WTC11 (cell line): Measurements from ENCODE around the gene FOXN3. TPM values are rescaled to one million over a fixed set of nuclear protein-coding genes. Genes with fewer than 3 reads are reported as not detected.

ENCODE experiments used
- ATAC-seq: fragments of 200-7000 bp; cut with Tn5 transposase; 2 replicates; pipeline ENCODE4 v1.10.0; 2021; ENCODE audit warnings: mild to moderate bottlenecking, moderate library complexity
- CTCF ChIA-PET: fragments of 300-600 bp; sonication (Branson Sonifier 250); formaldehyde crosslinking; loops from one replicate; lab custom pipeline; 2021; ENCODE audit warnings: antibody characterized with exemption; lab: Charles Lee
- POLR2A ChIA-PET: fragments of 350-600 bp; sonication (Branson Sonifier 250); formaldehyde crosslinking; loops from one replicate; lab custom pipeline; 2021; ENCODE audit warnings: antibody characterized with exemption; lab: Charles Lee
- DNase-seq: peaks from one replicate; pipeline ENCODE4 v3.0.0; 2021; ENCODE audit warnings: low spot score
- H3K27ac Mint-ChIP-seq: 2 replicates; pipeline ENCODE4 v1.8.0; 2021; ENCODE audit warnings: mixed read lengths
- H3K27me3 Mint-ChIP-seq: 2 replicates; pipeline ENCODE4 v1.8.0; 2021; ENCODE audit warnings: low read depth, mild to moderate bottlenecking, moderate library complexity, mixed read lengths
- H3K36me3 Mint-ChIP-seq: 2 replicates; pipeline ENCODE4 v1.8.0; 2021; ENCODE audit warnings: mixed read lengths
- H3K4me1 Mint-ChIP-seq: 2 replicates; pipeline ENCODE4 v1.8.0; 2022; ENCODE audit warnings: mixed read lengths
- H3K4me3 Mint-ChIP-seq: 2 replicates; pipeline ENCODE4 v1.8.0; 2021; ENCODE audit warnings: mild to moderate bottlenecking, moderate library complexity, mixed read lengths
- H3K9me3 Mint-ChIP-seq: 2 replicates; pipeline ENCODE4 v1.8.0; 2021; ENCODE audit warnings: mixed read lengths
- AR ChIP-seq: fragments of 250-450 bp; sonication (Bioruptor Pico); IDR thresholded peaks from 2 replicates; pipeline ENCODE4 v1.9.0; 2021; ENCODE audit warnings: mild to moderate bottlenecking
- ATF1 ChIP-seq: sonication (generic); formaldehyde crosslinking; IDR thresholded peaks from 2 replicates; pipeline ENCODE4 v1.8.1; 2023; ENCODE audit warnings: mild to moderate bottlenecking, moderate library complexity, missing genetic modification reagents
- CREB1 ChIP-seq: sonication (generic); formaldehyde crosslinking; IDR thresholded peaks from 2 replicates; pipeline ENCODE4 v1.8.0; 2023; ENCODE audit warnings: mild to moderate bottlenecking, missing genetic modification reagents
- CREM ChIP-seq: sonication (generic); formaldehyde crosslinking; IDR thresholded peaks from 2 replicates; pipeline ENCODE4 v1.8.1; 2022; ENCODE audit warnings: mild to moderate bottlenecking, missing genetic modification reagents, moderate library complexity
- E2F1 ChIP-seq: sonication (generic); formaldehyde crosslinking; IDR thresholded peaks from 2 replicates; pipeline ENCODE4 v1.8.0; 2022; ENCODE audit warnings: mild to moderate bottlenecking, missing genetic modification reagents
- E2F5 ChIP-seq: sonication (generic); formaldehyde crosslinking; IDR thresholded peaks from 2 replicates; pipeline ENCODE4 v1.8.1; 2022; ENCODE audit warnings: mild to moderate bottlenecking, moderate library complexity, missing genetic modification reagents
- IRF1 ChIP-seq: sonication (generic); formaldehyde crosslinking; IDR thresholded peaks from 2 replicates; pipeline ENCODE4 v1.8.0; 2023; ENCODE audit warnings: missing genetic modification reagents
- JAZF1 ChIP-seq: fragments of 250-450 bp; sonication (Bioruptor Pico); IDR thresholded peaks from 2 replicates; pipeline ENCODE4 v1.9.0; 2021; ENCODE audit warnings: moderate library complexity, mild to moderate bottlenecking, inconsistent platforms
- MAX ChIP-seq: sonication (generic); formaldehyde crosslinking; IDR thresholded peaks from 2 replicates; pipeline ENCODE4 v1.8.0; 2022; ENCODE audit warnings: mild to moderate bottlenecking, missing genetic modification reagents
- MXD4 ChIP-seq: fragments of 250-450 bp; sonication (Bioruptor Pico); IDR thresholded peaks from 2 replicates; pipeline ENCODE4 v1.8.0; 2021; ENCODE audit warnings: mild to moderate bottlenecking, moderate library complexity, borderline replicate concordance
- NFE2L1 ChIP-seq: sonication (generic); formaldehyde crosslinking; IDR thresholded peaks from 2 replicates; pipeline ENCODE4 v1.8.1; 2023; ENCODE audit warnings: missing genetic modification reagents
- RELA ChIP-seq: sonication (generic); formaldehyde crosslinking; IDR thresholded peaks from 2 replicates; pipeline ENCODE4 v1.8.1; 2022; ENCODE audit warnings: missing genetic modification reagents, mild to moderate bottlenecking, borderline replicate concordance
- SMAD4 ChIP-seq: sonication (generic); formaldehyde crosslinking; IDR thresholded peaks from 2 replicates; pipeline ENCODE4 v1.8.0; 2022; ENCODE audit warnings: mild to moderate bottlenecking, missing genetic modification reagents
- SP1 ChIP-seq: sonication (generic); formaldehyde crosslinking; conservative IDR thresholded peaks from 2 replicates; pipeline ENCODE4 v1.8.1; 2022; ENCODE audit warnings: missing genetic modification reagents
- TEAD4 ChIP-seq: sonication (generic); formaldehyde crosslinking; IDR thresholded peaks from 2 replicates; pipeline ENCODE4 v1.8.0; 2022; ENCODE audit warnings: mild to moderate bottlenecking, missing genetic modification reagents
- ZNF121 ChIP-seq: sonication (generic); formaldehyde crosslinking; IDR thresholded peaks from 2 replicates; pipeline ENCODE4 v1.8.0; 2023; ENCODE audit warnings: missing genetic modification reagents
- ZNF219 ChIP-seq: sonication (generic); formaldehyde crosslinking; IDR thresholded peaks from 2 replicates; pipeline ENCODE4 v1.8.0; 2023; ENCODE audit warnings: missing genetic modification reagents, mild to moderate bottlenecking, borderline replicate concordance
- ZNF396 ChIP-seq: fragments of 250-450 bp; sonication (Bioruptor Pico); IDR thresholded peaks from 2 replicates; pipeline ENCODE4 v1.8.0; 2021; ENCODE audit warnings: mild to moderate bottlenecking, moderate library complexity, borderline replicate concordance
- ZNF532 ChIP-seq: fragments of 250-450 bp; sonication (Bioruptor Pico); IDR thresholded peaks from 2 replicates; pipeline ENCODE4 v1.9.0; 2021; ENCODE audit warnings: mild to moderate bottlenecking, borderline replicate concordance
- total RNA-seq: library from RNA; stranded (reverse); gene quantifications from 3 replicates; pipeline ENCODE4 v1.2.3, GENCODE V29; 2021
- TF ChIP-seq, protein P1 (sequence below): sonication (generic); formaldehyde crosslinking; IDR thresholded peaks from 2 replicates; pipeline ENCODE4 v1.8.1; 2023; ENCODE audit warnings: mild to moderate bottlenecking, missing genetic modification reagents
- TF ChIP-seq, protein P2 (sequence below): sonication (generic); formaldehyde crosslinking; IDR thresholded peaks from 2 replicates; pipeline ENCODE4 v1.8.1; 2023; ENCODE audit warnings: mild to moderate bottlenecking, missing genetic modification reagents, moderate library complexity

FOXN3 gene
- total RNA-seq, 1 experiment from 2014 or later = 170 TPM

DNA sequence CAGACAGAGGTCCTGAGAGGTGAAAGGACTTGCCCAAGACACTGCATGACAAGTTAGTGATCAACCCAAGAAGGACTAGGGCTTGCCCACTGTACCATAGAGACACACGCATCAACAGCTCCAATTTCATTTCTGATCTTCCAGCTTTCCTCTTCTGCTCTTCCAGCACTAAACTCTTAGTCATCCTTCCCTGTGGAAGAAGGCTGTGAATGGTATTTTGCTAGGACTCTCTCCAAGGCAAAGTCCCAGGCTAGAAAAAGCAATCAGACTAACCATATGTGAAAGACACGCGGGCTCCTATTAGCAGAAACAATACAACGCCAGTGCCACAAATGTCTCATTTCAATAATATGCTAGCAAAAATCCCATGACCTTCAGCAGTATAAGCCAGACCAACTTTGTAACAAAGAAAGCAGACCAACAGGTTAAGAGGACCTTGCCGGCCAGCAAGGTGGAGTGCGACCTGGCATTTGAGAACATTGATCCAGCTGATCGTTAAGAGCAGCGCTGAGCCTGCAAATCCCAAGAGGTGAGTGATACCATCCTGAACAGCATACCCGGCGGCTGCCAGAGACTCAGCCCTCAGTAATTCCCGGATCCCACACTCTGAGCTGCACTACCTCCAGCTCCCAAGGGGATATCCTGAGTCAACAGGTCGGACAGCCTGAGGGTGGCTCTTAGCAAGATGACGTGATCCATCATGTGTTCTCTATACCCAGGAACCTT, 132.5 kb downstream of the FOXN3 start (continued):
- TF ChIP-seq E2F5 (CRISPR knock-in tag) (no peak), AR (CRISPR knock-in tag) (no peak), MAX (CRISPR knock-in tag) (no peak), SMAD4 (CRISPR knock-in tag) (no peak), RELA (no peak), ZNF532 (no peak)
- TF ChIP-seq, protein P1, sequence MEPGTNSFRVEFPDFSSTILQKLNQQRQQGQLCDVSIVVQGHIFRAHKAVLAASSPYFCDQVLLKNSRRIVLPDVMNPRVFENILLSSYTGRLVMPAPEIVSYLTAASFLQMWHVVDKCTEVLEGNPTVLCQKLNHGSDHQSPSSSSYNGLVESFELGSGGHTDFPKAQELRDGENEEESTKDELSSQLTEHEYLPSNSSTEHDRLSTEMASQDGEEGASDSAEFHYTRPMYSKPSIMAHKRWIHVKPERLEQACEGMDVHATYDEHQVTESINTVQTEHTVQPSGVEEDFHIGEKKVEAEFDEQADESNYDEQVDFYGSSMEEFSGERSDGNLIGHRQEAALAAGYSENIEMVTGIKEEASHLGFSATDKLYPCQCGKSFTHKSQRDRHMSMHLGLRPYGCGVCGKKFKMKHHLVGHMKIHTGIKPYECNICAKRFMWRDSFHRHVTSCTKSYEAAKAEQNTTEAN (CRISPR knock-in tag) = no peak
- TF ChIP-seq, all 79 proteins: peak for 0

GRCh38 chr14:89283327-89284060, 133.5 kb downstream of the FOXN3 start:
- H3K27me3 Mint-ChIP-seq = no peaks in the 10 kb centered on the region
- CTCF ChIA-PET = interaction anchor here (0.6 to 1.3 kb wide), 2 partner anchors 30 to 35 kb away, joined by 3 to 4 read pairs; no protein-coding TSS in a partner anchor

GRCh38 chr14:89282191-89282590, 134.8 kb downstream of the FOXN3 start:
- Mint-ChIP-seq H3K4me3 (no peak overlapping the region), H3K27me3 (no peaks in the 10 kb centered on the region), H3K27ac (peak overlapping the region; percentile 9; the same call in 1 of the 2 replicates), H3K36me3 (peaks cover 22% of the 10 kb centered on the region), H3K9me3 (no peaks in the 10 kb centered on the region), H3K4me1 (peaks cover 87% of the 10 kb centered on the region)
- no peak for DNase-seq
- ChIA-PET POLR2A (no interaction called here), CTCF (interaction anchor here (1.0 kb wide), 1 partner anchor 11 kb away, joined by 4 read pairs; no protein-coding TSS in a partner anchor)
- no peak for ATAC-seq
- TF ChIP-seq E2F1 (CRISPR knock-in tag) (no peak), CREB1 (CRISPR knock-in tag) (no peak), ATF1 (CRISPR knock-in tag) (no peak), ZNF219 (CRISPR knock-in tag) (no peak), CREM (no peak), JAZF1 (CRISPR knock-in tag) (no peak), IRF1 (CRISPR knock-in tag) (no peak), SP1 (CRISPR knock-in tag) (no peak), TEAD4 (CRISPR knock-in tag) (no peak), NFE2L1 (no peak)
- TF ChIP-seq, protein P2, sequence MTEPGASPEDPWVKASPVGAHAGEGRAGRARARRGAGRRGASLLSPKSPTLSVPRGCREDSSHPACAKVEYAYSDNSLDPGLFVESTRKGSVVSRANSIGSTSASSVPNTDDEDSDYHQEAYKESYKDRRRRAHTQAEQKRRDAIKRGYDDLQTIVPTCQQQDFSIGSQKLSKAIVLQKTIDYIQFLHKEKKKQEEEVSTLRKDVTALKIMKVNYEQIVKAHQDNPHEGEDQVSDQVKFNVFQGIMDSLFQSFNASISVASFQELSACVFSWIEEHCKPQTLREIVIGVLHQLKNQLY (CRISPR knock-in tag) = no peak

More at GRCh38 chr14:89283327-89284060, 133.5 kb downstream of the FOXN3 start:
- no peak for ATAC-seq
- TF ChIP-seq MXD4 = no peak
- no peak for TF ChIP-seq SP1 (CRISPR knock-in tag)
- no peak for TF ChIP-seq ZNF121
- no peak for TF ChIP-seq ZNF396 (CRISPR knock-in tag)
- 0 out of 2 replicates have a peak overlapping the region, but pooled peaks have one; percentile 8 for H3K27ac Mint-ChIP-seq
- H3K4me1 Mint-ChIP-seq = peaks cover 78% of the 10 kb centered on the region
- no peak overlapping the region for H3K4me3 Mint-ChIP-seq
- no peaks in the 10 kb centered on the region for H3K9me3 Mint-ChIP-seq
- no peak for DNase-seq
- POLR2A ChIA-PET = interaction anchor here (0.7 kb wide), 1 partner anchor 9 kb away, joined by 5 read pairs; no protein-coding TSS in a partner anchor
- peaks cover 25% of the 10 kb centered on the region for H3K36me3 Mint-ChIP-seq
